Activated effector memory CD4-positive, alpha-beta T cell treated with anti-CD3 and anti-CD28 coated beads, Interleukin-2, amount 50 U/mL, for 16 hours (primary cell): ENCODE results near the gene HCST.
"Not testable (repeated sequence)": the region's sequence is repeated elsewhere in the genome, so short reads cannot be mapped to it uniquely, and the experiment has no call there.

Source experiments
- DNase-seq: peaks from one replicate; pipeline ENCODE4 v3.0.0-alpha.2; 2020

The HCST gene

GRCh38 chr19:35901854-35902661 is at the start of gene HCST:
HCST (plus strand) TSS chr19:35902529; CDS start chr19:35902594, 65 bp downstream.
- peak; percentile 79 for DNase-seq

- DNase-seq: no peak
These were observed 49.1 kb upstream of the HCST start for GRCh38 chr19:35853038-35853756.

GRCh38 chr19:35856546-35857149 is 45.7 kb upstream of the HCST start, which contains the start of gene KIRREL2:
KIRREL2 (plus strand) TSS chr19:35856911; CDS start chr19:35857120, 209 bp downstream.
- peak; percentile 78 for DNase-seq

- DNase-seq: no peak
These were observed 44.0 kb upstream of the HCST start for GRCh38 chr19:35858311-35858710.

GRCh38 chr19:35859414-35859813 is 42.9 kb upstream of the HCST start:
- no peak for DNase-seq

GRCh38 chr19:35860436-35860817 is 41.9 kb upstream of the HCST start:
- DNase-seq: no peak

GRCh38 chr19:35860818-35861639 is 41.3 kb upstream of the HCST start:
- no peak for DNase-seq

- DNase-seq: no peak
These were observed 40.6 kb upstream of the HCST start for GRCh38 chr19:35861640-35862160.

GRCh38 chr19:35862528-35862927 is 39.8 kb upstream of the HCST start:
- DNase-seq: no peak

- DNase-seq: no peak
These were observed 39.3 kb upstream of the HCST start for GRCh38 chr19:35863018-35863417.

- peak; percentile 90 for DNase-seq
These were observed 34.0 kb upstream of the HCST start, which contains the start of gene APLP1 for GRCh38 chr19:35868172-35868822. APLP1 (plus strand) TSS chr19:35868574; CDS start chr19:35868637, 63 bp downstream.

GRCh38 chr19:35868823-35869326 is 33.5 kb upstream of the HCST start:
- DNase-seq: no peak

- peak; percentile 92 for DNase-seq
These were observed 32.8 kb upstream of the HCST start for GRCh38 chr19:35869327-35870123.

- not testable (repeated sequence) for DNase-seq
These were observed 32.1 kb upstream of the HCST start for GRCh38 chr19:35870124-35870736.

- no peak for DNase-seq
These were observed 31.5 kb upstream of the HCST start for GRCh38 chr19:35870798-35871197.

GRCh38 chr19:35871611-35872010 is 30.7 kb upstream of the HCST start:
- DNase-seq: no peak

- DNase-seq: no peak
These were observed 30.1 kb upstream of the HCST start for GRCh38 chr19:35872180-35872579.

- no peak for DNase-seq
These were observed 27.9 kb upstream of the HCST start for GRCh38 chr19:35874392-35874930.

- no peak for DNase-seq
These were observed 23.3 kb upstream of the HCST start for GRCh38 chr19:35879068-35879467.

- DNase-seq: peak; percentile 91
These were observed 22.5 kb upstream of the HCST start for GRCh38 chr19:35879770-35880317.
